Measurements from ENCODE around the gene CP.

CP gene

GRCh38 chr3:149180057-149180573 lies 41.5 kb downstream of the CP start:
- no peak for DNase-seq

- DNase-seq, result no peak
Measured at GRCh38 chr3:149179220-149179619, 42.4 kb downstream of the CP start.

GRCh38 chr3:149177122-149177521 lies 44.5 kb downstream of the CP start:
- no peak for DNase-seq

- DNase-seq, result no peak
Measured at GRCh38 chr3:149174901-149175300, 46.7 kb downstream of the CP start.

GRCh38 chr3:149170672-149171071 lies 51.0 kb downstream of the CP start:
- DNase-seq, result no peak

- DNase-seq, result no peak
Measured at GRCh38 chr3:149167898-149168297, 53.7 kb downstream of the CP start.

GRCh38 chr3:149163066-149163465 lies 58.6 kb downstream of the CP start:
- no peak for DNase-seq

- DNase-seq, result no peak
Measured at GRCh38 chr3:149162007-149162406, 59.6 kb downstream of the CP start.

GRCh38 chr3:149160754-149161300 lies 60.8 kb downstream of the CP start:
- no peak for DNase-seq

GRCh38 chr3:149153402-149153801 lies 68.2 kb downstream of the CP start:
- no peak for DNase-seq

- DNase-seq, result no peak
Measured at GRCh38 chr3:149152420-149152819, 69.2 kb downstream of the CP start.

GRCh38 chr3:149151843-149152242 lies 69.8 kb downstream of the CP start:
- no peak for DNase-seq

- DNase-seq, result no peak
Measured at GRCh38 chr3:149150436-149150835, 71.2 kb downstream of the CP start.

- no peak for DNase-seq
Measured at GRCh38 chr3:149145974-149146373, 75.7 kb downstream of the CP start.

GRCh38 chr3:149145356-149145755 lies 76.3 kb downstream of the CP start:
- DNase-seq, result no peak

GRCh38 chr3:149142682-149143081 lies 78.9 kb downstream of the CP start:
- DNase-seq, result no peak

GRCh38 chr3:149134575-149134974 lies 87.1 kb downstream of the CP start:
- DNase-seq, result no peak

GRCh38 chr3:149131589-149131988 lies 90.0 kb downstream of the CP start:
- no peak for DNase-seq

GRCh38 chr3:149129326-149130205 lies 92.1 kb downstream of the CP start, which contains the start of gene HPS3:
Gene HPS3 (plus strand): TSS chr3:149129638. CDS start chr3:149129724, 86 bp downstream.
- DNase-seq, result peak; percentile 98

GRCh38 chr3:149128821-149129220 lies 92.8 kb downstream of the CP start:
- DNase-seq, result no peak

GRCh38 chr3:149122721-149123578 lies 98.7 kb downstream of the CP start:
- DNase-seq, result no peak
